IMR-90 (cell line): Measurements from ENCODE around the gene ASRGL1.

ENCODE experiments used
- CEBPB ChIP-seq: IDR thresholded peaks from 2 replicates; pipeline ENCODE4 v1.6.1; 2012; ENCODE audit warnings: low read depth, low read length, improper control_type of control experiment
- CTCF ChIP-seq: conservative IDR thresholded peaks from 2 replicates; pipeline ENCODE4 v1.5.1; 2012; ENCODE audit warnings: mild to moderate bottlenecking, low read depth, low read length, improper control_type of control experiment
- ELK1 ChIP-seq: fragments of 150-350 bp; IDR thresholded peaks from 2 replicates; pipeline ENCODE4 v1.6.1; 2016; ENCODE audit warnings: low read depth, mild to moderate bottlenecking, low read length, moderate library complexity, borderline replicate concordance
- FOS ChIP-seq: fragments of 150-350 bp; IDR thresholded peaks from 2 replicates; pipeline ENCODE4 v1.6.1; 2016; ENCODE audit warnings: low read depth, low read length
- MAFK ChIP-seq: IDR thresholded peaks from 2 replicates; pipeline ENCODE4 v1.6.1; 2012; ENCODE audit warnings: low read depth, low read length, improper control_type of control experiment
- MAZ ChIP-seq: IDR thresholded peaks from 2 replicates; pipeline ENCODE4 v1.6.1; 2012; ENCODE audit warnings: low read depth, mild to moderate bottlenecking, low read length, improper control_type of control experiment, moderate library complexity, borderline replicate concordance
- MXI1 ChIP-seq: IDR thresholded peaks from 2 replicates; pipeline ENCODE4 v1.6.1; 2012; ENCODE audit warnings: low read depth, mild to moderate bottlenecking, low read length, moderate library complexity, borderline replicate concordance
- POLR2A ChIP-seq: IDR thresholded peaks from 2 replicates; pipeline ENCODE4 v1.6.1; 2012; ENCODE audit warnings: mild to moderate bottlenecking, low read depth, low read length
- RCOR1 ChIP-seq: IDR thresholded peaks from 2 replicates; pipeline ENCODE4 v1.6.1; 2012; ENCODE audit warnings: mild to moderate bottlenecking, low read length, improper control_type of control experiment; ENCODE audit not compliant: insufficient replicate concordance
- RFX5 ChIP-seq: IDR thresholded peaks from 2 replicates; pipeline ENCODE4 v1.8.0; 2012; ENCODE audit warnings: low read depth, mild to moderate bottlenecking, low read length, moderate library complexity
- SMC3 ChIP-seq: fragments of 150-350 bp; IDR thresholded peaks from 2 replicates; pipeline ENCODE4 v1.6.1; 2016; ENCODE audit warnings: low read depth, mild to moderate bottlenecking, antibody characterized with exemption, low read length, moderate library complexity
- USF2 ChIP-seq: fragments of 150-350 bp; IDR thresholded peaks from 2 replicates; pipeline ENCODE4 v1.6.1; 2017; ENCODE audit warnings: mild to moderate bottlenecking, antibody characterized with exemption, low read length, low read depth

- TF ChIP-seq CTCF = no peak
- no peak for TF ChIP-seq POLR2A
- no peak for TF ChIP-seq USF2
- no peak for TF ChIP-seq SMC3
- no peak for TF ChIP-seq MXI1
- no peak for TF ChIP-seq MAZ
- TF ChIP-seq CEBPB = no peak
- no peak for TF ChIP-seq RCOR1
- TF ChIP-seq FOS = no peak
- TF ChIP-seq RFX5 = no peak
- no peak for TF ChIP-seq ELK1
- no peak for TF ChIP-seq MAFK
Measured at GRCh38 chr11:62383822-62384221, 46.6 kb downstream of the ASRGL1 start.
